ENCODE results near the gene SKAP1. TPM values are rescaled to one million over a fixed set of nuclear protein-coding genes. Genes with fewer than 3 reads are reported as not detected.

SKAP1 gene
- total RNA-seq, 4 donors from 2014 or later = not detected

DNA sequence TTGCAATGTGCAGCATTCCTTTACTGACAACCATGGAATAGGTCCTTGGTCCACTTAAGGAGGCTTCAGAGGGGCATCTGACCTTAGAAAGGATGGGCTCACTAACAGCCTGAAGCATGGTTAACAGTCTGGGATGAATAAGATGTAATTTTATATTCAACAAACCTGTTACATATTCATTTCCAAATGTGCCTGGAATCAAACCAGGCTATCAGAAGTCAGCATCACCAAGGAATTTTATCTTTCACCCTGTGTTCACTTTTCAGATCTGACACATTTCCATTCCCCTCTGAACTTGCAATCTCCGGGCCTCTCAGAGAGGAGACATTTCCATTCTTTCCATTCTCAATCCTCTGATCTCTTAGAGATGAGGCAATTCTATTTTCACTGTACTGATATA lies 260.1 kb downstream of the SKAP1 start:
- peaks cover 0 to 2% (median 0%) of the 10 kb centered on the region in 3 donors for H3K27me3 ChIP-seq

DNA sequence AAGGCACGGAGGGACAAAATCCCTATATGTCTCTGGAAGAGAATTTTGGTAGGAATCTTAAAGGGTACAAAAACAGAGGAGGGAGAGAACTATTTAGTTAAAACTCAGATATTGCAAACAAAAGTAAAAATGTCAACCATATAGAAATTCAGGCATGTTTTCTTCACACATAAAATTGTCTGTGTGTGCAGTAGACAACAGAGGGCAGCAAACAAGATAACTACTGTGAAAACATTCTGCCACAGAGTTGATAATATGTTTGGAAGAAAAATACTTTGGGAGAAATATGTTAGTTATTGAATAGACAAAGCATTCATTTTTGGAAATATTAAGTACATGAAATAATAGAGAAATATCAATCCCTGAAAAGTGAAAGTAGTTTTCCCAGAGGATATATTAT lies 266.2 kb downstream of the SKAP1 start:
- TF ChIP-seq, protein P1, sequence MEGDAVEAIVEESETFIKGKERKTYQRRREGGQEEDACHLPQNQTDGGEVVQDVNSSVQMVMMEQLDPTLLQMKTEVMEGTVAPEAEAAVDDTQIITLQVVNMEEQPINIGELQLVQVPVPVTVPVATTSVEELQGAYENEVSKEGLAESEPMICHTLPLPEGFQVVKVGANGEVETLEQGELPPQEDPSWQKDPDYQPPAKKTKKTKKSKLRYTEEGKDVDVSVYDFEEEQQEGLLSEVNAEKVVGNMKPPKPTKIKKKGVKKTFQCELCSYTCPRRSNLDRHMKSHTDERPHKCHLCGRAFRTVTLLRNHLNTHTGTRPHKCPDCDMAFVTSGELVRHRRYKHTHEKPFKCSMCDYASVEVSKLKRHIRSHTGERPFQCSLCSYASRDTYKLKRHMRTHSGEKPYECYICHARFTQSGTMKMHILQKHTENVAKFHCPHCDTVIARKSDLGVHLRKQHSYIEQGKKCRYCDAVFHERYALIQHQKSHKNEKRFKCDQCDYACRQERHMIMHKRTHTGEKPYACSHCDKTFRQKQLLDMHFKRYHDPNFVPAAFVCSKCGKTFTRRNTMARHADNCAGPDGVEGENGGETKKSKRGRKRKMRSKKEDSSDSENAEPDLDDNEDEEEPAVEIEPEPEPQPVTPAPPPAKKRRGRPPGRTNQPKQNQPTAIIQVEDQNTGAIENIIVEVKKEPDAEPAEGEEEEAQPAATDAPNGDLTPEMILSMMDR (IDR thresholded peaks at IDR 0.05 in 4 of 5, conservative IDR thresholded peaks at IDR 0.05 in 1 of 5) = no peak
- TF ChIP-seq POLR2A (IDR thresholded peaks at IDR 0.05) = no peak

More for the DNA sequence above, 260.1 kb downstream of the SKAP1 start:
- DNase-seq (no peak), ATAC-seq (no peak)
- TF ChIP-seq POLR2A (IDR thresholded peaks at IDR 0.05) = no peak
- TF ChIP-seq, protein P1 (IDR thresholded peaks at IDR 0.05 in 4 of 5, conservative IDR thresholded peaks at IDR 0.05 in 1 of 5) = no peak
- Histone ChIP-seq H3K4me3 (no peak overlapping the region), H3K27ac (no peak overlapping the region), H3K4me1 (no peaks in the 10 kb centered on the region), H3K36me3 (no peaks in the 10 kb centered on the region), H3K9me3 (no peaks in the 10 kb centered on the region)
- in situ Hi-C loops (cut with MboI; ENCODE audit: low sequenced_read_pairs in 4 of 4) (no loop called here), intact Hi-C loops (cut with DNase I; ENCODE audit: low total_unique reads) (no loop called here)

DNA sequence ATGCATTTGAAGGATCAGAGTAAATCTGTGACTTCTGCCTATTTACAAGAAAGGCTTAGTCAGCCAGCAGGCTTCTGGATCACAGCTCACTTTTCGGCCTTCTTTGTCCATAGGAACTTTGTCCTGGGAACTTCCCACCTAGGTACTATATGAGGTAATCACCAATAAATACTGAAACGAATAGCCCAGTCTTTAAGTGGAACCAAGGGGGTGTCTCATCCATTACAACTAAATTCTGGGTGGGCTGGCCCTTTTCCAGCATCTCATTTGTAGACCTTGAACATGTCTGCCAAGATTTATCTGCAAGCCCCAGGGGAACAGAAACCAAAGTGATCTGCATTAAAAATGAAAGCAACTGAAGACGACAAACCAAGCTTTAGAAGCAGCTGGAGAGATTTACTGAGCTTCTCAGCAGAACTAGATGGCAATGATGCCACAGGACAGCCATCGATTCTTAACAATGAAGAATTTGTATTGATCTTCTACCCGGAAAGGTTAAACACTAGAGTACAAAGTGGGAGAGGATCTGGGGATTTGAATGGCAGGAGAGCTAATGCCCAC lies 267.0 kb downstream of the SKAP1 start:
- DNase-seq (no peak), ATAC-seq (no peak)
- no peak overlapping the region for H3K4me3 ChIP-seq
- H3K27me3 ChIP-seq = peaks cover 0 to 8% (median 0%) of the 10 kb centered on the region in 3 donors
- intact Hi-C loops (cut with DNase I; ENCODE audit: low total_unique reads) = no loop called here
- no peak overlapping the region for H3K27ac ChIP-seq
- no peaks in the 10 kb centered on the region for H3K36me3 ChIP-seq
- H3K4me1 ChIP-seq = no peaks in the 10 kb centered on the region
- in situ Hi-C loops (cut with MboI; ENCODE audit: low sequenced_read_pairs in 4 of 4) = no loop called here
- TF ChIP-seq, protein P1 (IDR thresholded peaks at IDR 0.05 in 4 of 5, conservative IDR thresholded peaks at IDR 0.05 in 1 of 5) = no peak
- TF ChIP-seq POLR2A (IDR thresholded peaks at IDR 0.05) = no peak
- no peaks in the 10 kb centered on the region for H3K9me3 ChIP-seq

More for the DNA sequence above, 266.2 kb downstream of the SKAP1 start:
- in situ Hi-C loops (cut with MboI; ENCODE audit: low sequenced_read_pairs in 4 of 4) (no loop called here), intact Hi-C loops (cut with DNase I; ENCODE audit: low total_unique reads) (no loop called here)
- DNase-seq = no peak
- Histone ChIP-seq H3K36me3 (no peaks in the 10 kb centered on the region), H3K4me3 (no peak overlapping the region), H3K27me3 (peaks cover 0 to 8% (median 0%) of the 10 kb centered on the region in 3 donors), H3K27ac (no peak overlapping the region), H3K9me3 (no peaks in the 10 kb centered on the region), H3K4me1 (no peaks in the 10 kb centered on the region)
- ATAC-seq = no peak

DNA sequence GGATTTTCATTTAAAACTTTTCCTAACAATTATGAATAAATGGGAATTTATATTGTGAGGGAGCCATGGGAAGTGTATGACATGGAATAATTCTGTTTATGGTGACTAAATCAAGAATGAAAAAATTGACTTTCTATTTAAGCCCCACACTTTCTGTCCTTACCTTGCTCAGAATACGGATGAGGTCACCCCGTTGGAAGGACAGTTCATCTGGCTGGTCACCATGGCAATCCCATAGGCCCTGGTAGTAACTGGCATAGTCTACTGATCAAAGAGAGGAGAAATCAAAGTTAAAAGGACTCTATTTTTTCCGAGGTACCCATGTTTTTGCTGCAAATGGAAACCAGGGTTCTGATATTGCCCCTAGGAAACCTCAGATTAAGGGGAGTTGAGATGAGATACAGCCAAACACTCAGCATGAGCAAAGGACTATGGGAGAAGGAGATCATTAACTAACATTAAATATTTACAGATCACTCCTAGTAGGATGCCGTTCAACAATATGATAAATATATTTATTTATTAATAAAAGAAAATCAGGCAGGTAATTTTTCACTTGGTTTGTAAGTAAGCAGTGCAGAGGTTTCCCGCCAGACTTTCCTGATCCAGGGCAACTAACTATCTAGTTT lies 267.6 kb downstream of the SKAP1 start:
- Histone ChIP-seq H3K36me3 (no peaks in the 10 kb centered on the region), H3K4me3 (no peak overlapping the region), H3K27me3 (peaks cover 0 to 8% (median 0%) of the 10 kb centered on the region in 3 donors), H3K27ac (no peak overlapping the region), H3K4me1 (no peaks in the 10 kb centered on the region), H3K9me3 (no peaks in the 10 kb centered on the region)
- ATAC-seq (no peak), DNase-seq (no peak)
- no peak for TF ChIP-seq POLR2A (IDR thresholded peaks at IDR 0.05)
- TF ChIP-seq, protein P1 (IDR thresholded peaks at IDR 0.05 in 4 of 5, conservative IDR thresholded peaks at IDR 0.05 in 1 of 5) = no peak
- in situ Hi-C loops (cut with MboI; ENCODE audit: low sequenced_read_pairs in 4 of 4) = no loop called here
- intact Hi-C loops (cut with DNase I; ENCODE audit: low total_unique reads) = no loop called here

Measured in gastrocnemius medialis (tissue), 4 donors.